CD4-positive, alpha-beta T cell treated with Interferon alpha-2 for 1 hour (primary cell): ENCODE data around the gene PRTFDC1.

ENCODE experiments used
- DNase-seq, 2 donors: peaks; one replicate each; pipeline ENCODE4 v3.0.0-alpha.2; 2020 to 2022

PRTFDC1 gene

DNA sequence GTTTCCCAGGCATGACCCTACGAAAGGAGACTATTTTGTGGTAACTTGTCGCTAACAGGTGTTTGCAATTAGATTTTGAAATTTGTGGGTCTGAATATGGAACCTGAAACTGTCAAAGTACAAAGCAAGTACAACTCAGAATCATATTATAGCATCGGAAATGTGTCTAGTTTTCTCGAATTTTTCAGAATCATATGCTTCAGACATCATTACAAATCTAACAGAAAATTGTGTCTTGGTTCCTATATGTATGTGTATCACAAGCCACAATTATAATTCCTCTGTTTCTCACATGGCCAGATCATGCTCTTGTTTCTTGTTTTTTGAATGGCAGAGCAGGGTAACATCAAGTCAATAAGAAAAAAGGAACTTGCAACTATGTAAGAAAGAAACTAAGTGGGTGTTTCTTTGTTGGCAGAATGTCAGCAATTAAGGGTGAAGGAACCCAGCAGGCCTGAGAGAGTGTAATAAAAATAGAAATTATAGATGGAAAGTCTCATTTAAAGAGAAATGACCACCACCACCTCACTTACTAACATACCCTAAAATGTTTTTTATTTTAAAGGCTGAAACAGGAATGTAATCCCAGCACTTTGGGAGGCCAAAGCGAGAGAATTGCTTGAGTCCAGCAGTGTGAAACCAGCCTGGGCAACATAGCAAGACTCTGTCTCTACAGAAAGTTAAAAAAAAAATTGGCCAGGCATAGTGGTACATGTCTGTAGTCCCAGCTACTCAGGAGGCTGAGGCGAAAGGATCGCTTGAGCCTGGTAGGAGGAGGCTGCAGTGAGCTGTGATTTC lies 51.3 kb downstream of the PRTFDC1 start:
- no peak for DNase-seq

DNA sequence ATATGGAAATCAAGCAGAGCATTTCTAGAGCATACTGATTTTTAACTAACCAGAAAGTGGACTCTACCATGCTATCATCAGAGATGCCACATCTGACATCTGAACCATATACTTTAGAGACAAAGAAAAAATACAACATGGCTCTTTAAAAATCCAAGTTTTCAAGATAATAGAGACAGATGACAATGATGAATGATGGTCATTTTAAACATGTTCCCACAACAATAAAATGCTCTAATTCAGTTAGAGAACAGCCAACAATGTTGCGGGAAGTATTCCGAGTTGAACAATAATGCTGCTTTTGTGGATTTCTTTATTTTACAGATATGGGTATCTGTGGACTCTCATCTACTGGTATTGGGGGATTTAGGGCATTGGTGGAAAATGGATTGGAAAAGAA lies 52.8 kb downstream of the PRTFDC1 start:
- DNase-seq, result no peak

DNA sequence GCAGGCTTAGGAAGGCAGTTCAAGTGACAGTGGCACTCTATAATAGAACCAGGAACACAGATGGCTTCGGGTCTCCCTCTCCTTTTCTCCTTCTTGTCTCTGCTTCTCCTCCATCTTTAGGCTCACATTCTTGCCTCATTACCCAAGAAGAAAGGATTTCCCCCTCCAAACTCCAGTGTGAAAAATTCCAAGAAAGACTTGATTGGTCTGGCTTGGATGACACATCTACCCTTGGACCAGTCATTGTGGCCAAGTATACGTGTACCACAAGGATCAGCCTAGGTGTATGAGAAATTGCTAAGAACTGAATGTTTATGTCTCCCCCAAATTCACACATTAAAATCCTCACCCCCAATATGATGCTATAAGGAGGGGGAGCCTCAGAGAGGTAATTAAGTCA lies 53.9 kb downstream of the PRTFDC1 start:
- DNase-seq, result no peak

DNA sequence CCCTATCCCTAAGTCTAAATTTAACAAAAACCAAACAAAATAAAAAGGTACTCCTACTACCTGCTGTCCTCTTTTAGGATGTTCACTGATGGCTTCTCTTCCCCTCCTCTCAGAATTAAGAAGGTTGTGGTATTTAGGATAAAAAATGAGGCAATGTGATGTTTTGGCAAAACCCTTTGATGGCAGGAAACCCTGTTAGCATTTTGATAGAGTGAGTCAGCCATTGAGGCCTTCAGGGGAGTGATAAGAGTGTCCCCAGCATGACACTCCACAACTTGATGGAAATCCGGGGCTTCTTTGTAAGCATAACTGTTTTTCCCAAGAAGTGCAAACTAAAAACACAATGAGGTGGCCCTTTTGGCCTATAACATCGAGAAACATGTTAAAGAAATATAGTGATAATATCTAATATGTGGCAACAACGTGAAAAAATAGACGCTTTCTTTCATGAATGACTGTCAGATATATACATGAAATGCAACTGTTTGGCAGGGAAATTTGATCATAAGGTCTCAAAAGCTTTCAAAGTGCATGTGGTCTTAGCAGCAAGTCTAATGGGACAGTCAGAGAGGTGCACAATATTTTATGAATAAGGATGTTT lies 55.0 kb downstream of the PRTFDC1 start:
- DNase-seq, result no peak

DNA sequence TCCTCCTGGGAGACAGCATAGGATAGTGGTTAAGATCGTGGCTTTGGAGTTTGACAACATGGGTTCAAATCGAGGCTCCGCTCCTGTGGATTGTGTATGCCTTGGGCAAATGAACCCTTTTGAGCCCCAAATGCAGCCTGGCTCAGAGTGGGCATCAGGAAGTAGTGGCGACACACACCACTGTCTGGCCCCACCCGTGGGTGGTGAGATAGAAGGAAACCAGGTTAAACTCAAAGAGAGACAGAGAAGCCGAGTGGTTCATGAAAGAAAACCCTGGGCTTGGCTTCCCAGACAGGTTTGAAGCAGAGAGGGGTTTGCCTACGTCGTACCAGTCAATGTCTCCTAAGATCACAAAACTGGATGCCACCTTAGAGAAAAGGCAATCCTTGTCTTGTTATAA lies 57.7 kb downstream of the PRTFDC1 start:
- peak in 1 of 2 donors; percentile 35 for DNase-seq

DNA sequence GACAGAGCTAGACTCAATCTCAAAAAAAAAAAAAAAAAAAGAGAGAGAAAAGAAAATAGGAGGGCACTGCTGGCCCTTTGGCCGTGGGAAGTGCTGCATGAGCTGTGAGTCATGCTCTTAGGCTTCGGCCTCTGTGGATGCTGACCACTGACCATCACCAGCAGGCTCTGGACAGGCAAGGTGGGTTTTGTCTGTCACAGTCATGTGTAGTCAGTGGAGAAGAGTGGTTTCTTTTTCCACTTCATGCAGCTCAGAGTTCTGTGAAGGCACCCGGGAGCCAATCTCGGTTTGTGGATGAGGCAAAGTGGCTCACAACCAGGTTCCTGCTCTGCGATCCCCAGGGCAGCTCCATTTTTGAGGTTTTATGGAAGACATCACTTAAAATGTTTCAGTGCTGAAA lies 58.1 kb downstream of the PRTFDC1 start:
- DNase-seq, result peak in 1 of 2 donors; percentile 29

DNA sequence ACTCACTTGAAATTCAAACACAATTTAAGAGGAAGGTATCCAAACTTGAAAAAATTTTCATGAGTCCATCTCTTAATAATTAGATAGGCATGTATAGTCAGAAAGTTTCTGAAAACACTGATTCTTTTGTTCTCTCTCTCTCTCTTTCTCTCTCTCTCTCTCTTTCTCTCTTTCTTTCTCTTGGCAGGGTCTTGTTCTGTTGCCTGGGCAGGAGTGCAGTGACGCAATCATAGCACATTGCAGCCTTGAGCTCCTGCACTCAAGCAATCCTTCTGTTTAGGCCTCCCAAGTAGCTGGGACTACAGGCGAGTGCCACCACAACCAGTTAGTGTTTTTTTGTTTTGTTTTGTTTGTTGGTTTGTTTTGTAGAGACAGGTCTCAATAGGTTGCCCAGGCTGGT lies 59.3 kb downstream of the PRTFDC1 start:
- DNase-seq, result no peak

DNA sequence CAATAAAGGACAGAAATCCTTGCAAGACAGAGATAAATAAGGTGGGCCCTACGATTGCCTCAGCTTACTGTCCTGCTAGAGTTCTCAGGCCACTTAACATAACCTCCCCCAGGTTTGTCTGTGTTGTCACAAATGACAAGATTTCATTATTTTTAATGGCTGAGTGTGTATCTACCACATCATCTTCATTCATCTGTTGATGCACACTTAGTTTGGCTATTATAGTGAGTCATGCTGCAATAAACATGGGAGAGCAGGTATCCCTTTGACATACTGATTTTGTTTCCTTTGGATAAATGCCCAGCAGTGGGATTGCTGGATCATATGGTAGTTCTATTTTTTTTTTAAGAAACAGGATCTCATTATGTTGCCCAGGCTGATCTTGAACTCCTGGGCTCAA lies 60.6 kb downstream of the PRTFDC1 start:
- no peak for DNase-seq

DNA sequence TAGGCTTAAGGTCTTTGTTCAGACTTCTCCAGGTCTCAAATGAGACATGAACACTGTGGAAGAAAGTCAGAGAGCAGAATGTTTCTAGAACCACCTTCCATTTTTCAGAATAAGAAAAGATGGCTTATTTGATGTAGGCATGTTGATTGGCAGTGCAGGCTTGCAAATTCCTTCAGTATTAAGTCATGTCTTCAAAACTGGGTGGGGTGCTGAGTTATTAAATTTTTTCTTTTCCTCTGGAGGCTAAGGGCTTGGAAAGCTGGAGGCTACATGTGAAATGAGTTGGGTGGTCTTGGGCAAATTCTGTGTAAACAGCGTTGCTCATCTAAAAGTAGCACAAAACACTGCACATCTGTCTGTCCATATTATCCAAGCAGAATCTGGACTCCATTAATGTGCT lies 62.8 kb downstream of the PRTFDC1 start:
- no peak for DNase-seq

DNA sequence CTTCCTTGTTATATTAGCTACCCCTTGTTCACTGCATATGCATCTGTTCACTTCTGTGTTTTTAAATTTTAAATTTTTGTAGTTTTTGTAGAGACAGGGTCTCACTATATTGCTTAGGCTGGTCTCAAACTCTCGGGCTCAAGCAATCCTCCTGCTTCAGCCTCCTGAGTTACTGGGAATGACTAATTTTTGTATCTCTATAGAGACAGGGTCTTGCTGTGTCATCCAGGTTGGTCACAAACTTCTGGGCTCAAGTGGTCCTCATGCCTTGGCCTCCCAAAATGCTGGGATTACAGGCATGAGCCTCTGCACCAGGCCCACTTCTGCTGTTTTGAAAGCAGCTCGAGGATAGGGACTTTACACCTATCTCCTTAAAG lies 64.6 kb downstream of the PRTFDC1 start:
- no peak for DNase-seq

DNA sequence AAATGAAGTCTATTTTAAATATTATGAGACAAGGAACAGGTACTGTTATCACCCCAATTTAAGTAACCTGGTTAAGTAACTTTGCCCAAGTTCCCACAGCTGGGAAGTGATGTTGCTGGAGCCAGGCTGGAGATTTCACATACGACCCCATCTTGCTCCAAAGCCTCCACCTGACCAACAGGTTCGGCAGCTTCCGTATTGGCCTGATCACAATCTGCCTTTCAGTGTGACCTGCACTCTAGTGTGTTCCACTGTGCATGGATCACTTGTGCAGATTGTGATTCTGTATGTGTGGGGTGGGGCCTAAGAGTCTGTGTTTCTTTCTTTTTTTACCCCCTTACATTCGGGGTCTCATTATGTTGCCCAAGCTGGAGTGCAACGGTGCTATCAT lies 66.1 kb downstream of the PRTFDC1 start:
- no peak for DNase-seq

DNA sequence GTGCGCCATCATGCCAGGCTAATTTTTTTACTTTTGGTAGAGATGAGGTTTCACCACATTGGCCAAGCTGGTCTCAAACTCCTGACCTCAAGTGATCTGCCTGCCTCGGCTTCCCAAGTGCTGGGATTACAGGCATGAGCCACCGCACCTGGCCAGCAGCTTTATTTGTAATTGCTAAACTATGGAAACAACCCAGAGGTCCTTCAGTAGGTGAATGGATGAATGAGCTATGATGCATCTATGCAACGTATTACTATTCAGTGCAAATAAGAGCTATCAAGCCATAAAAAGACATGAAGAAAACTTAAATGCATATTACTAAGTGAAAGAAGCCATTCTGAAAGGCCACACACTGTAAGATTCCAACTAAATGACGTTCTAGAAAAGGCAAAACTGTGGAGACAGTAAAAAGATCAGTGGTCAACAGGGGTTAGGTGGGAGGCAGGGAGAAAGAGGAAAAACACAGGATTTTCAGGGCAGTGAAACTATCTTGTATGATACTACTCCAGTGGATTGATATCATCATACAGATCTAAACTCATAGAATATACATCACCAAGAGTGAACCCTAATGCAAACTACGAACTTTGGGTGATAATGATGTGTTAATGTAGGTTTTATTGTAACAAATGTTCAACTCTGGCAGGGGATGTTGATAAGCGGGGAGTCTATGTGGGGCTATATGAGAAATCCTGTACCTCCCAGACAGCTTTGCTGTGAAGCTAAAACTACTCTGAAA lies 66.7 kb downstream of the PRTFDC1 start:
- no peak for DNase-seq

DNA sequence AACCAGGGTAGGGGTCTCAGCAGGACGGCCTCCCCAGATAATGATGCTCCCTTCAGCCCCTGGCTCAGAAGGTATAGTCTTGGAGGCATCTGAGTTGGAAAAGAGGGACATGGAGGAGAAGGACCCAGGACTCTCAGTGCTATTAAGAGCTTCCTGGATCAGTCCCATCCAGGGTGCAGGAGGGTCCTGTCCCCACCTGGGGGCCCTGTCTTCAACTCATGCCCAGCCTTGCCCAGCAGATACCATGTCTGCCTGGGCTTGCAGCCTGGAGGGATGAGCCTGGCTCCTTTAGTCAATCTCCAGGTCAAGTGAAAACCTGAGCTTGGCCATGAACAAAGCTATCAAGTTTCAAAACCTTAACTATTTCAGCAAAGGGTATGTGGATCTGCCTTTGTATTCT lies 67.6 kb downstream of the PRTFDC1 start:
- DNase-seq, result no peak

DNA sequence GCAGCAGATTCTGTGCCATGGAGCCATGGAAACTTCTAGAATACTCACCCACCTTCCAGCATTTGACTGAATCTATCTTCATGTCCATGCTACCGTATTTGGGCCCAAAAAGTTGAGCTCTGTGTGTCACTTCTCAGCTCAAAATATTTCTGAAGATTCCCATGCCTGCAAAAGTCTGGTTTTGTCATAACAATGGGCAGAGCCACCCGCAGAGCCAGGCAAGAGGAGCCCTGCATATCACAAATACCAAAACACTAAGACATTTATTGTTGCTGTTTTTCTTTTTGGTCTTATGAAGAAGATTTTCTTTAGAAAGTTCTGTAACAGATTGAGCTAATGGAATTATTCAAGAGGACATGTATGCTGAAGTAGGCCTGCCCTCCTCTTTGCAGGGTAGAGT lies 68.1 kb downstream of the PRTFDC1 start:
- DNase-seq, result no peak

DNA sequence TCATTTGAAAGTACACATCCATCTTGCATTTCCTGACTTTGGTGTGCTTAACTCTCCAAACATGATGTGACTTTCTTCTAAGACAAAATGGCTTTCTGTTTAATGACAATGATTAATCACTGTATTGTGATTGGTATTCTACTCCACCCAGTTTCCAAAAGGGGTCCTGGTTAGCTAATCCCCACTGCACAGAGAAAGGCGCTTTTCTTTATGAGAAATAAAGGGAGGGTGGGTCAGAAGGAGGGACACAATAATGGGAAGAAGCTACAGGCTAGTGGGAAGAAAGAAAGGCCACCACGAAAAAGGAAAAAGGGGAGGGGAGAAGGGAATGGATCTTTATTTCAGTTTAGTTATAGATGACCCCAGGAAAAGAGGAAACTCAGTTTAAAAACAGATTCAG lies 69.2 kb downstream of the PRTFDC1 start:
- DNase-seq, result no peak

DNA sequence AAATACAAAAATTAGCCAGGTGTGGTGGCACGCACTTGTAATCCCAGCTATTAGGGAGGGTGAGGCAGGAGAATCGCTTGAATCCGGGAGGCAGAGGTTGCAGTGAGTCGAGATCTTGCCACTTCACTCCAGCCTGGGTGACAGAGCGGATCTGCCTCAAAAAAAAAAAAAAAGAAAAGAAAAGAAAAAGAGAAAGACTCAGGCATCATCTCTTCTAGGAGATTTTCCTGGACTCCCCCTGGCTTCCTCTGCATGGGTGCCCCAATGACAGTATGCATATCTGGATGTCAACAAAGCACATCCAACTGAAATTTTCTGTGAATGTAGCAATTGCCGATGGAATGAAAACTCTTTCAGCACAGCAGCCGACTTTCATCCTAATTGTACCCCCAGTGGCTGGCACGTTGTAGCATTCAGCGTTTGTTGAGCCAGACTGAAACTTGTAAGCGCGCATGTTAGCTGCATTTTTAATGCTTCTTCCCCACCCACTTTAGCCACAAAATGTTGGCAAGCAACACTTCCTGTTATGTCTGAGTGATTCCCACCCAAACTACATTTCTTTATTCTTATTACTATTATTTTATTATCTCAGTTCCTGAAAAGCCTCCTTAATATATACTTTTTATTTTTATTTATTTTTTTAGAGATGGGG lies 70.2 kb downstream of the PRTFDC1 start:
- peak; percentile 35 to 63 for DNase-seq

DNA sequence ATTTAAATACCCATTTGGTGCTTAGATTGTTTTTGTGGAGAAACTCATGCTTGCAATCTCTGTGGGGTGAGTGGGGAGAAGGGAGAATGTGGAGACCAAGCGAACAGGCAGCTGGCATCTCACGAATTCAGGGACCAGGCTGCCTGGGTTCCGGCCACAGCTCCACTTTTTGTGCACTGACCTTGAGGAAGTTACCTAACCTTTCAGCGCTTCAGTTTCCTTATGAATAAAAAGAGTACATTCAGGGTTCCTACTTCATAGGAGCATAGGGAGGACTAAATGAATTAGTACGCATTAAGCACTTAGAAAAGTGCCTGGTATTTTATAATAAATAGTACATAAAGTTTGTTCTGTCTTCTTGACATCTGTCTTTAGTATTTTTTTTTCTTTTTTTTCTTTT lies 72.5 kb downstream of the PRTFDC1 start:
- no peak for DNase-seq

DNA sequence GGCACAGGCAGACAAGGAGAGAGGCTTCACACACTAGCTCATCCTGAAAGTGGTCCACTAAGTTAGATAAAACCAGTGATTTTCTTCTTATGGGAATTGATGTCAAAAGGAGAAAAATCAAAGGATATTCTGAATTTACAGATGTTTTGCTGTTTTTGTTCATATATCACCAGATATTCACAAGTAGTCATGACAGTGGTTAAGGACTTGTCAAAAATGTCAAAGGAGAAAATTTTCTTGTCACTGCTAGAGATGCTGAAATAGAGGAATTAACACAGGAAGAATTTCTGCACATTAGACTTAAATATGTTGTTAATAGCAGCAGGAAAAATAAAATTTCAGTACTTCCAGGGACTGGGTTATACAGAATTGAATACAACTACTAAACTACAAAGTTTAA lies 78.3 kb downstream of the PRTFDC1 start:
- DNase-seq, result no peak

DNA sequence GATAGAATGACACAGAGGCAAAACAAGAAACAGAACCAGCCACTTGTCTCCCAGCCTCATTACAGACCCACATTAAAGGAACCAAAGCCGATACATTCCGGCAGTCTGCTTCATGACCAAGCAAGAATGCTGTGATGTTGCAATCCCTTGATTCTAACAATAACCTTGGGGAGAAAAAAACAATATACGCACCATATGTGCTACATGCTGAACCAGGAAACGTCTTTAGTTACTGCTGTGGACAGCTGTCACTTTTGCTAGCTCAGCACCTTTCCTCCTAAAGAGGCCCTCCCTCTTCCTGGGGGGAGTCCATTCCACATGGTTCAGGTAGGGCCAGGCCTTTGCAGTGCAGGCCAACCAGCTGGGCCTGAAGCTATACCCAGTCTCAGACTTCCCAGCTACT lies 79.1 kb downstream of the PRTFDC1 start:
- DNase-seq, result peak in 1 of 2 donors; percentile 21

DNA sequence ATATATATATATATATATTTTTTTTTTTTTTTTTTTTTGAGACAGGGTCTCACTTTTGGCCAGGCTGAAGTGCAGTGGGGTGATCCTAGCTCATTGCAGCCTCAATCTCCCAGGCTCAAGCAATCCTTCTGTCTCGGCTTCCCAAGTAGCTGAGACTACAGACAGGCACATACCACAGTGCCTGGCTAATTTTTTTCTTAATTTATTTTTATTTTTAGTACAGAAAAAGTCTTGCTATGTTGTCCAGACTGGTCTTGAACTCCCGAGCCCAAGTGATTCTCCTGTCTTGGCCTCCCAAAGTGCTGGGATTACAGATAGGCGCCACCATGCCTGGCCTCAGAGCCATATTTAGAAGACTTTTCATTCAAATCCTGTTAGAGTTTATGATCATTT lies 79.6 kb downstream of the PRTFDC1 start:
- DNase-seq, result no peak

DNA sequence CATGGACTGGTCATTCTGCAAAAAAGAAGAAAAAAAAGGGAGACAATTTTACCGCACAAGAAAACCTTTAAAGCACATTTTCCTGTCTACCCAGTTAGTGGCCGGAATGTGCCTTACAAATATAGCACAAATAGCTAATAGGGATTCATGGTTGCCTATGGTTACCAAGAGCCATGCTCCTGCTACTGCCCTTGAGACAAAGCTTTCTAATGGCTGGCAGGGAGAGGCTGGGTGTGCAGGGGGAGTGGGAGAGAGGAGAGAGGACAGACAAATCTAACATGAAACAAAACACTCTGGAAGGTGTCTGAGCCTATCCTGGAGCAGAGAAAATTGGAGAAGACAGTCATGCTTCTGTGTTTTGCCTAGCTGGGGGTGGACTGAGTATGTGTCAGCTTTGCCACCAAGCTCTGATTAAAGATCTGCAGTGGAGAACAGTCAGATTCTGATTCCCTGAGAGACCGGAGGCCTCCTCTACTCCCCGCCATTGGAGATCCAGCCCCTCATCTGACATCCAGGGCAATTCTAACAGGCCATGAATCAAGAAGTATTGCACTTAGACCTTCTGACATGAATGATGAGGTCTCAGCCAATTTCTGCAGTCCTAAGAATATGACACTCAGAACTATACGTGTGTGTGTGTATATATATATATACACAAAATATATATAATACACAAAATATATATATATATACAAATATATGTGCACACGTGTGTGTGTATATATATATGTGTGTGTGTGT lies 80.2 kb downstream of the PRTFDC1 start:
- DNase-seq, result no peak

DNA sequence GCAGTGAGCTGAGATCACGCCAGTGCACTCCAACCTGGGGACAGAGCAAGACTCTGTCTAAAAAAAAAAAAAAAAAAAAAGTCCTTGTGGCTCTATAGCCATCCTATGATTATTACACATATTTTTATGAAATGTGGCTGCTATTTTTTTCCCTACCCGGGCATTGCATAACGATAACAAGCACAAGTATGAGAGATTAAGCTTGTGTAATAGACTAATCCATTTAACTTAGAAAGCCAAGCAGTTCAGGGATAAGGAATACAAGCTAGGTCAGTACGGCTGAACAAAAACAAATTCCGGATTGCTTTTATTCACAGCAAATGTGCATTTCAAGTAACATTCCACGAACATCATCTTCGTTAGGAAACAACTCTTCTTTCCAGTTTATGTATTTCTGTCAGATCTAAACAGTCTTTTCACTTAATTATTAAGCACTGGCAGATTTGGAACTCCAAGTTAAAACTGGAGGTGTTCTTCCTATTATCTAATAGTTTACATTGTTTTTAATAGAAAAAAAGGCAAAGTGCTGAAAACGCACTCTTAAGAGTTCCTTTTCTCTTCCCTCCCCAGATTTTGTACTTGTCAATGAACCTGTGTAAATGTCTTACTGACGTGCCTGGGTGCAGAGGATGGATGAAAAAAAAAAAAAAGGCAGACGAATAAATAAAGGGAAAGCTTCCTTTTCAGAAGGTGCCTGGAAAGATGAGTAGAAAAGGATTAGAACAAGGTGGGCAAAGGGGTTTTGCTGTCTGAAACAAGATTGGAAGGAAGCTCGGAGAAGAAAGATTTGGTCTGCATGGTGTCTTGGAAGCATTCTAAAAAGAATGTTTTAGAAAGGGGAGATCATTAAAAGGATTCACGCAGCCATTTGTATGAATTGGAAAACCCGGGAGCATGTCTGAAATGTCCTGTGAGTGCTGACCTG lies 81.1 kb downstream of the PRTFDC1 start:
- no peak for DNase-seq
